Smooth muscle cell (in vitro differentiated cells): ENCODE data around the gene ABHD15. TPM values are rescaled to one million over a fixed set of nuclear protein-coding genes. Genes with fewer than 3 reads are reported as not detected.

Experiments
- DNase-seq: peaks from one replicate; lab custom pipeline; 2025; ENCODE audit not compliant: unreplicated experiment; lab: John Stamatoyannopoulos, UW
- H2AFZ ChIP-seq: fragments of 200-600 bp; sonication (generic); 2 replicates; pipeline ENCODE4 v1.6.0; 2016; ENCODE audit warnings: antibody characterized with exemption, low read depth, mild to moderate bottlenecking
- H3F3A ChIP-seq: fragments of 200-600 bp; sonication (generic); 2 replicates; pipeline ENCODE4 v1.6.0; 2017; ENCODE audit warnings: antibody characterized with exemption, low read depth
- H3K27ac ChIP-seq: fragments of 200-600 bp; sonication (generic); 2 replicates; pipeline ENCODE4 v1.5.1; 2016; ENCODE audit warnings: low read depth, mild to moderate bottlenecking
- H3K27me3 ChIP-seq: fragments of 200-600 bp; sonication (generic); 2 replicates; pipeline ENCODE4 v1.6.1; 2016; ENCODE audit warnings: low read depth, mild to moderate bottlenecking
- H3K36me3 ChIP-seq: fragments of 200-600 bp; sonication (generic); 2 replicates; pipeline ENCODE4 v1.5.1; 2016; ENCODE audit warnings: low read depth
- H3K4me1 ChIP-seq: fragments of 200-600 bp; sonication (generic); 2 replicates; pipeline ENCODE4 v1.5.1; 2016; ENCODE audit warnings: low read depth
- H3K4me2 ChIP-seq: fragments of 200-600 bp; sonication (generic); 2 replicates; pipeline ENCODE4 v1.6.0; 2016; ENCODE audit warnings: mild to moderate bottlenecking
- H3K4me3 ChIP-seq: fragments of 200-600 bp; sonication (generic); 2 replicates; pipeline ENCODE4 v1.5.1; 2016; ENCODE audit warnings: mild to moderate bottlenecking
- H3K79me2 ChIP-seq: fragments of 200-600 bp; sonication (generic); 2 replicates; pipeline ENCODE4 v1.6.0; 2016; ENCODE audit warnings: low read depth, mild to moderate bottlenecking
- H3K9ac ChIP-seq: fragments of 200-600 bp; sonication (generic); 2 replicates; pipeline ENCODE4 v1.6.0; 2016; ENCODE audit warnings: low read depth
- H3K9me3 ChIP-seq: fragments of 200-600 bp; sonication (generic); replicated peaks from 2 replicates; pipeline ENCODE4 v1.5.1; 2016; ENCODE audit warnings: low read depth
- H4K20me1 ChIP-seq: fragments of 200-600 bp; sonication (generic); 2 replicates; pipeline ENCODE4 v1.6.0; 2016; ENCODE audit warnings: low read depth
- WGBS: methylation state at CpG from one replicate; pipeline ENCODE4 v1.1.7; 2016; ENCODE audit warnings: low lambda C conversion rate; 5-methylcytosine and 5-hydroxymethylcytosine counted together
- polyA plus RNA-seq: library from polyadenylated mRNA; unstranded; fragments of >200 nt; fragmentation: Nextera tagmentation; extraction: Ambion mirVana; gene quantifications from 2 replicates; pipeline ENCODE4 v1.2.1, GENCODE V29; 2016
- total RNA-seq: library from RNA; depleted of rRNA; stranded (reverse); fragments of >200 nt; gene quantifications from 2 replicates; pipeline ENCODE4 v1.2.3, GENCODE V29; 2014
- TF ChIP-seq, protein P1 (sequence below): fragments of 200-600 bp; sonication (generic); IDR thresholded peaks from 2 replicates; pipeline ENCODE4 v1.5.1; 2017; ENCODE audit warnings: borderline replicate concordance, mild to moderate bottlenecking, antibody characterized with exemption; ENCODE audit not compliant: insufficient read depth, poor library complexity, severe bottlenecking

Gene ABHD15
- total and polyA plus RNA-seq, 2 experiments from 2014 or later = 5.0 to 7.4 TPM

DNA sequence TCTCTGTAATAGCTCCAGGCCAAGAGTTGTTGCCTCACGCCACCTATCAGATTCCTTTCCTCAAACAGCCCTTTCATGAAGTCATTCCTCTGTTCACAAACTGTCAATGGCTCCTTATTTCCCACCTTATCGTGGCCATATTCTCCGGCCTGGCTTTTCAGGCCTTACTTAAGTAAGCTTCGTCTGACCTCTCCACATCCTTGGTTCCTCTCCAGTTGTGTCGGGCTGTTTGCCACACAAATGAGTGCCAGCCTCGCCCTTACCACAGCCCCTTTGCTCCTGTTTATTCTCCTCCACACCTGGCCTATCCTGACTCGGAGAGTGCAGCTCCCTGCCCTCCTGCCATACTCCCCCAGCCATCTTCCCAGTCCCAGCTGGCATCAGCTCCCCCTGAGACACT lies 3.7 kb upstream of the ABHD15 start:
- Histone ChIP-seq H3K36me3 (no peaks in the 10 kb centered on the region), H3K4me2 (no peak overlapping the region), H3F3A (peaks cover 7% of the 10 kb centered on the region), H3K27me3 (peaks cover 5% of the 10 kb centered on the region), H3K9ac (no peak overlapping the region), H3K27ac (no peak overlapping the region), H3K4me1 (peaks cover 26% of the 10 kb centered on the region), H3K4me3 (no peak overlapping the region), H3K79me2 (peaks cover 7% of the 10 kb centered on the region), H2AFZ (no peak overlapping the region), H4K20me1 (no peaks in the 10 kb centered on the region), H3K9me3 (no peaks in the 10 kb centered on the region)
- 92% methylated on average over 7 of the region's 7 CpGs for WGBS
- TF ChIP-seq, protein P1, sequence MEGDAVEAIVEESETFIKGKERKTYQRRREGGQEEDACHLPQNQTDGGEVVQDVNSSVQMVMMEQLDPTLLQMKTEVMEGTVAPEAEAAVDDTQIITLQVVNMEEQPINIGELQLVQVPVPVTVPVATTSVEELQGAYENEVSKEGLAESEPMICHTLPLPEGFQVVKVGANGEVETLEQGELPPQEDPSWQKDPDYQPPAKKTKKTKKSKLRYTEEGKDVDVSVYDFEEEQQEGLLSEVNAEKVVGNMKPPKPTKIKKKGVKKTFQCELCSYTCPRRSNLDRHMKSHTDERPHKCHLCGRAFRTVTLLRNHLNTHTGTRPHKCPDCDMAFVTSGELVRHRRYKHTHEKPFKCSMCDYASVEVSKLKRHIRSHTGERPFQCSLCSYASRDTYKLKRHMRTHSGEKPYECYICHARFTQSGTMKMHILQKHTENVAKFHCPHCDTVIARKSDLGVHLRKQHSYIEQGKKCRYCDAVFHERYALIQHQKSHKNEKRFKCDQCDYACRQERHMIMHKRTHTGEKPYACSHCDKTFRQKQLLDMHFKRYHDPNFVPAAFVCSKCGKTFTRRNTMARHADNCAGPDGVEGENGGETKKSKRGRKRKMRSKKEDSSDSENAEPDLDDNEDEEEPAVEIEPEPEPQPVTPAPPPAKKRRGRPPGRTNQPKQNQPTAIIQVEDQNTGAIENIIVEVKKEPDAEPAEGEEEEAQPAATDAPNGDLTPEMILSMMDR = no peak
- DNase-seq = no peak

GRCh38 chr17:29569245-29569950 lies 2.6 kb upstream of the ABHD15 start:
- WGBS = 67% methylated on average over 14 of the region's 14 CpGs
- H3K4me3 ChIP-seq = peak overlapping the region; percentile 67
- no peak overlapping the region for H2AFZ ChIP-seq
- no peaks in the 10 kb centered on the region for H3K9me3 ChIP-seq
- no peak overlapping the region for H3K9ac ChIP-seq
- peaks cover 14% of the 10 kb centered on the region for H3K27me3 ChIP-seq
- TF ChIP-seq, protein P1 = no peak
- DNase-seq = no peak
- peaks cover 28% of the 10 kb centered on the region for H3K4me1 ChIP-seq
- H3K27ac ChIP-seq = peak overlapping the region; percentile 26
- peaks cover 7% of the 10 kb centered on the region for H3F3A ChIP-seq
- H3K4me2 ChIP-seq = peak overlapping the region; percentile 91
- H3K79me2 ChIP-seq = peaks cover 7% of the 10 kb centered on the region
- H3K36me3 ChIP-seq = no peaks in the 10 kb centered on the region
- no peaks in the 10 kb centered on the region for H4K20me1 ChIP-seq

DNA sequence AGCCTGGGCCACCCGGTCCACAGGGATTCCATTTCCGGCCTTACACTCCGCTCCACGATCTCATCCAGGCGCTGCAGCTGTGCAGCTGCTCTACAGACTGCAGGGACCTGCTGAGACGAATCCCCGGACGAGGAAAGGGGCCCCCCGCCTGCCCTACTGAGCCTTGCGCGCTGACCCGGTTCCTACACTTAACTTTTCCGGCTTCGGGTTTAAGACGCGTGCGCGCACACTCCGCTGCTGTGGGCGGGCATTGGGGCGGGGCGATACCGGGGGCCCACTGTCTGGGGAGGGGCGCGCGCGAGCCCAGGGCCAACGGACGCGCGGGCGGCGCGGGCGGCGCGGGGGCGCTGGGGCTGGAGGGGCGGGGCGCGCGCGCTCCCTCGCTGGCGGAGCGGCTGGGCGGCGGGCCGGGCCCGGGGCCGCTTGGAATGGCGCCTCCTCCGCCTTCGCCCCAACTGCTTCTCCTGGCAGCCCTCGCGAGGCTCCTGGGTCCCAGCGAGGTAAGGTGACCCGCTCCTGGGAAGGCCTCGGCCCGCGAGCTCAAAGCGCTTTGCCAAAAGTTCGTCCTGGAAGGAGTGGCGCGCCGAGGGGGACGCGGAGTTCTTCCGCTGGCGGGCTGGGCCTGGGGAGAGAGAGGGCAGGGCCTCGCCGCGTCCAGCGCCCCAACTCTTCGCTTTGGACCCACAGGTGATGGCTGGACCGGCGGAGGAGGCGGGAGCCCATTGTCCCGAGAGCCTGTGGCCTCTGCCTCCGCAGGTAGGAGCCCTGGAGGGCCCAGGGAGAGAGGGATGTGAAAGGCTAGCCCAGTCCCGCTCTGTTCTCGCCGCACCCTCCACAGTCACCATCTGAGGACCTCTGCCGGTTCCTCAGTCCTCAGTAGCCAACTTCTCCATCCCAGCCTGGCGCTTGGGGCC lies 1.8 kb upstream of the ABHD15 start, which contains the start of gene TP53I13:
Gene TP53I13 (plus strand): TSS at position 371 of the 914 bp plus-strand sequence. CDS start 58 bp downstream, at position 429.
- Histone ChIP-seq H3K27ac (peak within 1 kb of the TSS; percentile 26), H3K27me3 (peaks cover 14% of the 10 kb centered on the region), H3K36me3 (no peaks in the 10 kb centered on the region), H3K79me2 (peaks cover 7% of the 10 kb centered on the region), H3K9ac (peak within 1 kb of the TSS; percentile 4), H4K20me1 (no peaks in the 10 kb centered on the region), H3F3A (peaks cover 7% of the 10 kb centered on the region), H2AFZ (peak within 1 kb of the TSS; percentile 91), H3K4me3 (peak within 1 kb of the TSS; percentile 67), H3K4me2 (peak within 1 kb of the TSS; percentile 91), H3K4me1 (peaks cover 28% of the 10 kb centered on the region), H3K9me3 (no peaks in the 10 kb centered on the region)
- peak; percentile 78 for DNase-seq
- WGBS = 1% methylated on average over 73 of the region's 85 CpGs
- TF ChIP-seq, protein P1 = no peak
